Hepatic stellate cell (primary cell): ENCODE data around the gene TUBB2B.

Experiments used
- DNase-seq: peaks from one replicate; pipeline ENCODE4 v3.0.0; 2011; ENCODE audit warnings: low spot score

TUBB2B gene

GRCh38 chr6:3227363-3228045, at the start of gene TUBB2B:
TUBB2B (minus strand) TSS chr6:3227653; CDS start chr6:3227543, 110 bp downstream.
- DNase-seq = no peak

GRCh38 chr6:3277251-3277650, 49.8 kb upstream of the TUBB2B start:
- no peak for DNase-seq

GRCh38 chr6:3276174-3277167, 49.0 kb upstream of the TUBB2B start:
- DNase-seq = no peak

- DNase-seq = no peak
Measured at GRCh38 chr6:3273707-3274521, 46.5 kb upstream of the TUBB2B start.

DNA sequence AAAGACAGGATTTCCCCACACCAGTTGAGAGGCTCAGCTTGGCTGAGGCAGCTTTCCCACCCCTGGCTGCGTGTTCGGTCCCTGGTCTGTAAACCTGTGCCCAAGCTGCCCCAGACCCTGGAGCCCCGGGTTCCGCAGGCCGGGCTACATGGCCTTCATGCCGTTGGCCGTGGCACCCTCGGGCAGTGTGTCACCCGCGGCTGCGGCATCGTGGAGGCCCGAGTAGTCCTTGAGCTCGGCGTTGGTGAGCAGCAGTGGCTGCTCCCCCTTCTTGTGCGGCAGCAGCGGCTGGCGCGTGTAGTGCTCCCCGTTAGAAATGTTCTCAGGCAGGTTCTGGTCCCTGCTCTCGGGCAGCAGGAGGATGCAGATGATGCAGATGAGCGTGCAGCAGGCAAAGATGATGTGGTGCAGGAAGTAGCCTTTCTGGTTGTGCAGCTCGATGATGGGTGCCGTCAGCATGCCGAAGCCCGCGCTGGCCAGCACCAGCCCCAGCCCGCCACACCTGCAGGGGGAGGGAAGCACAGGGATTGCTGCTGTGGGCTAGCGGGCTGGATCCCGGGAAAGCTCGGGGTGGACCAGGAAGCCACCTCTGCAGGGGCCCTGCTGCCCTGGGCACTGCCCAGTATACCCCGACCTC, 45.6 kb upstream of the TUBB2B start:
- no peak for DNase-seq

DNA sequence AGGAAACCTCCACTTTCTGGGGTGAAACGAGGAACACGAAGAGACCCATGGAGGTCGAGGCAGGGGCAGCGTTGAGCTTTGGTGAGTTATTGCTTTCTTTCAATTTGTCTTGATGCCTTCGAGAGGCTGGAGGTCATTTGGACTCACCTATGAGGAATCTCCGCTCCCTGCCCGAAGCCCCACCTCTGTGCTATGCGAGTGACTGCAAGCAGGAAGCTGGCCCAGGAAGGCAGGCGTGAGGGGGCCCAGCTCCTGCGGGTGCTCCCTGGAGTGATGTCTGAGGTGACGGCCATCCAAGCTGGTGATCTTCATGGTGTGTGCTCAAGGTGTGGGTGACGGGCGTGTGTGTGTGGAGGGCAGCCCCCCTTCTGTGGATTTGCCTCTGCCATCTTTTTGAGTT, 44.3 kb upstream of the TUBB2B start:
- no peak for DNase-seq

DNA sequence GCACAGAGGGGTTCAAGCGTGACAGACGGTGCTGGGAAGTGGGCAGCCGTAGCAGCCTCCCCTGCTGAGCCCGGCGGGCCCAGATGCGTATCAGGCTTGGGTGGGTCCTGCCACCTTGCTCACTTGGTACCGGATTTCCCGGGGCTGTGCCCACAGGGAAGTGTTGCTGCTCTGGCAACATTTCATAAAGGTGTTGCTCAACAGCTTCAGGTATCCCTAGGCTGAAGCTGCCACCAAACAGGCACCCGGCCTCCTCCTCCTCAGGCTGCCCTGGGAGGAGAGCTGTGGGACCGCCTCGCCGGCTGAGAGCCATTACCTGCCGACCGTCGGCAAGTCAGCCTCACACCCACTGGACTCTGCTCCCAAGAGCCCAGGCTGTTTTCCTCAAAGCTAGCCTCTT, 42.8 kb upstream of the TUBB2B start:
- no peak for DNase-seq

DNA sequence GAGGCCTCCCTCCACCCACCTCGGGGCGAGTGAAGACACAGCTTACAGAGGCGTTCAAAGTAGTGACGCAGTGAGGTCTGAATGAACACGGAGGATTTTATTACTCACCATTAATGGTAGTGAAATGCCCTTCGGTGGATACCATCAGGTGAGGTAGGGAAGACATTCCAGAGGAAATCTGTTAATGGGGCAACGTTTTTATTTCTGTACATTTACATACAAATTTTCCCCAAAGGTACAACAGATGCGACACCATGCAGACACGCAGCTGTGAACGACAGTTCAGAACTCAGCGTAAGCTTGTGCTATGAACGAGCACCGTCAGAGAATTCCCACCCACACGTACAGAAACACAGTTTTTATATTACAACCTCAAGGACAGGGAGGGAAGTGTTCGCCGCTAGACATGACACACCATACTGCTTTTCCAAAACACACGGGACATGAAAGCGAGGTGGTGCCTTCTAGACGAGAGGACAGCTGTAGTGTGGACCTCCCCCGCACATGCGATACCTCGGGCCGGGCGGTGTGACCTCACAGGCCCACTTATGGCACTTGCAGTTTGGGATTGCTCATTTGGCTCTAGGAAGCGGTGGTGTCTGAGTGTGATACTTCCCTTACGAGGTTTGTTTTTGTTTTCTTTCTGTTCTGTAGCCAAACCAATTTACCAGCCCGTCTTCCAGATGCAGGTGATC, 42.0 kb upstream of the TUBB2B start:
- no peak for DNase-seq

GRCh38 chr6:3268680-3269079, 41.2 kb upstream of the TUBB2B start:
- no peak for DNase-seq

- DNase-seq = no peak
Measured at GRCh38 chr6:3267162-3267561, 39.7 kb upstream of the TUBB2B start.

- no peak for DNase-seq
Measured at GRCh38 chr6:3266170-3266569, 38.7 kb upstream of the TUBB2B start.

DNA sequence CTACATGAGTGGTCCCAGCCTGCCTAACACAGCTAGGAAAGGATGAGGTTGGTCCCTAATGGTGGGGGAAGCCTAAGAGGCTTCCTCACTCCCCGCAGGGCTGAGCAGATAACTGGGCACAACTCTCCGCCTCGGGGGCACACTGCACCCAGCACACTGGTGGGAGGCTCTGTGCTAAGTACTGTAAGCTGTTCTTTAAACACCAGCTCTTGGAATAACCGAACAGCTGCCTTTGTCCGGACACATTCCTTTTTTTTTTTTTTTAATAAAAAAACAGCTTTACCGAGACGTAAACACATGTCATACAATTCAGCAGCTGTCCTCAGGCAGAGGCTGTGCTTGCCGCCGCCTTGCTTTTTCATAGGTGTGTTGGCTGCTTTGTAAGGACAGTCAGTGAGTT, 38.2 kb upstream of the TUBB2B start:
- no peak for DNase-seq

GRCh38 chr6:3264356-3264755, 36.9 kb upstream of the TUBB2B start:
- DNase-seq = no peak

- no peak for DNase-seq
Measured at GRCh38 chr6:3263096-3263495, 35.6 kb upstream of the TUBB2B start.

DNA sequence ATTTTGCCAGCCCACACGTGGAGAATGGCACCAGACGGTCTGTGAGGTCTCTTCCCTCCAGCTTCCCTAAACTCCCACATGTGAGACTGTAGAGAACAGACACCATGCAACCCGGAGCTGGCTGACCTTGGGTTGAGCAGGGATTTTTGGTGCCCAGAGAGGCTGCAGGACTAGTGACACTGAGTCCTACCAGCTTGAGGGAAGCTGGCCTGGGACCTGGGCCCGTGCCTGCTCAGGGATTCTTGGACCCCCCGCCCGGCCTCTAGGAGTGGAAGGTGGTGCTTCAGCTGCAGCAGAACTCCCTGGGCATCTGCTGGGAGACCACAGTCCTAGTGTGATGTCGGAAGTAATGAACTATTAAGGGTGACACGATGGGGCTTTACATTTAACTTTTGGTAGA, 34.5 kb upstream of the TUBB2B start:
- no peak for DNase-seq

GRCh38 chr6:3261518-3261820, 34.0 kb upstream of the TUBB2B start:
- DNase-seq = no peak

GRCh38 chr6:3260772-3261517, 33.5 kb upstream of the TUBB2B start:
- DNase-seq = no peak

DNA sequence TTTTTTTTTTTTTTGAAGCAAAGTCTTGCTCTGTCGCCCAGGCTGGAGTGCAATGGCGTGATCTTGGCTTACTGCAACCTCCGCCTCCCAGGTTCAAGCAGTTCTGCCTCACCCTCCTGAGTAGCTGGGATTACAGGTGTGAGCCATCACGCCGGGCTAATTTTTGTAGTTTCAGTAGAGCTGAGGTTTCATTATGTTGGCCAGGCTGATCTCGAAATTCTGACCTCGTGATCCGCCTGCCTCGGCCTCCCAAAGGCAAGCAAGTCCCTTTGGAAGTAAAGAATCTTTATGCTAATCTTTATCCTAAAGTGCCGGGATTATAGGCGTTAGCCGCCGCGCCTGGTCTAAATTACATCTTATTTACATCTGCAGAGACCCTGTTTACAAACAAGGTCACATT, 32.8 kb upstream of the TUBB2B start:
- no peak for DNase-seq

DNA sequence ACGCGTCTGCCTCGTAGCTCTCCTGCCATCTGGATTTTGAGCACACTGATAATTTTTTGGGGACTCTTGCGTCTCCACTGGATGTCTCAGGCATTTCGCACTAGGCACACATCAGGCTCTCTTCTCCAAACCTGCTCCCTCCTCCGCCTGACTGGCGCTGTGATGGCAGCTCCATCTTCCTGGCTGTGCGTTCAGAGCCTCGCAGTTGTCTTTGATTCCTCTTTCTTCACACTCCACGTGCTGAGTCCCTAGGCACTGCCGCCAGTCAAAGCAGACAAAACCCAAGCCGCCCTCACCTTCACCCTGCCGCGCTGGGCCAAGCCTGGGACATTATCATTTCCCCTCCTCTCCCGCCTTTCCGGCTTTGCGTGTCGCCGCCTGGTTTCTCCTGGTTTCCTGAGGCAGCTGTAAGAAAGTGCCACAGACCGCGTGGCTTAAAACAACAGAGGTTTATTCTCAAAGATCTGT, 32.1 kb upstream of the TUBB2B start:
- peak; percentile 78 for DNase-seq

DNA sequence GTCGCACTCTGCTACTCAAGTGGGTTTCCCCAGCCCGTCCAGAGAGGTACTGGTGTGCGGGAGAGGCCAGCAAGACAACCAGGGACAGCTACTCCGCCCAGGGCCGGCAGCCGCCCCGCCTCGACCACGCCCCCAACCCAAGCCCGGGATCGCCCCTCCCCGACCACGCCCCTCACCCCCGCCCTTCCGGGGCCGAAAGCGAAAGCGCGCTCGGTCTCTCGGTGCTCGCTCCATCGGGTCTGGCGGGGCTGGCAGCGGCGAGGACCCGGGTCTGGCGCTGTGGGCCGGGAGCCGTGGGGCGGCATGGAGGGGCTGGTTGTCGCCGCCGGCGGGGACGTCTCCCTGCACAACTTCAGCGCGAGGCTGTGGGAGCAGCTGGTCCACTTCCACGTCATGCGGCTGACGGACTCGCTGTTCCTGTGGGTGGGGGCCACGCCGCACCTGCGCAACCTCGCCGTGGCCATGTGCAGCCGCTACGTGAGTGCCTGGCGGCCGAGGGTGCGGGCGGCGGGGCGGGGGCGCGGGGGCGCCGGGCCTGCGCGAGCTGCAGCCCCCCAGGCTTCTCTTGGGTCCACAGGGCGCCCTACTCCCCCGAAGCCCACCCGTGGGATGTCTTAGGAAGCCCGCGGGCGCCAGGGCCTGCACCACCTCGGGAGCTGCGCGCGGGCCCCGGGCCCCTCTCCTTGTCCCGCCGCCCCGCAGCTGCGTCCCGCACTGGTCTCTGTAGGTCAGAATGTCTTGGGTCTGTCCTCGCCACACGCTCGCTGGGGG, 31.5 kb upstream of the TUBB2B start, which contains the start of gene PSMG4:
PSMG4 (plus strand) TSS at position 228 of the 771 bp plus-strand sequence; CDS start at position 304, 76 bp downstream.
- DNase-seq = peak; percentile 97
